DOHH2 (cell line): ENCODE results near the gene SCAP.

Source experiments
- H3F3A ChIP-seq: fragments of 200-600 bp; sonication (generic), shearing (Covaris generic); 2 replicates; pipeline ENCODE4 v1.6.0; 2016; ENCODE audit warnings: antibody characterized with exemption, mild to moderate bottlenecking; ENCODE audit not compliant: control insufficient read depth, insufficient read depth
- H3K27ac ChIP-seq: fragments of 200-600 bp; sonication (generic); 2 replicates; pipeline ENCODE4 v1.5.1; 2014; ENCODE audit warnings: low read depth, mild to moderate bottlenecking, low read length, moderate library complexity
- H3K27me3 ChIP-seq: fragments of 200-600 bp; sonication (generic); 2 replicates; pipeline ENCODE4 v1.6.1; 2014; ENCODE audit warnings: mild to moderate bottlenecking, low read length, mixed read lengths; ENCODE audit not compliant: control insufficient read depth
- H3K36me3 ChIP-seq: fragments of 200-600 bp; sonication (generic); 2 replicates; pipeline ENCODE4 v1.6.1; 2014; ENCODE audit warnings: mild to moderate bottlenecking, low read length, moderate library complexity, mixed read lengths; ENCODE audit not compliant: control insufficient read depth
- H3K4me1 ChIP-seq: fragments of 200-600 bp; sonication (generic); 2 replicates; pipeline ENCODE4 v1.6.1; 2014; ENCODE audit warnings: mild to moderate bottlenecking, low read length, mixed read lengths; ENCODE audit not compliant: control insufficient read depth
- H3K4me2 ChIP-seq: fragments of 200-600 bp; sonication (generic); 2 replicates; pipeline ENCODE4 v1.6.0; 2014; ENCODE audit warnings: mild to moderate bottlenecking, low read length, moderate library complexity
- H3K4me3 ChIP-seq: fragments of 200-600 bp; sonication (generic); 2 replicates; pipeline ENCODE4 v1.5.1; 2014; ENCODE audit warnings: mild to moderate bottlenecking, low read length, mixed read lengths
- H3K79me2 ChIP-seq: fragments of 200-600 bp; sonication (generic); 2 replicates; pipeline ENCODE4 v1.6.1; 2014; ENCODE audit warnings: mild to moderate bottlenecking, low read length, mixed read lengths; ENCODE audit not compliant: control insufficient read depth
- H3K9me2 ChIP-seq: fragments of 200-600 bp; sonication (generic); replicated peaks from 2 replicates; pipeline ENCODE4 v1.6.1; 2014; ENCODE audit warnings: mild to moderate bottlenecking, low read length, mixed read lengths; ENCODE audit not compliant: control insufficient read depth
- H3K9me3 ChIP-seq: fragments of 200-600 bp; sonication (generic); 2 replicates; pipeline ENCODE4 v1.6.1; 2014; ENCODE audit warnings: antibody characterized with exemption, low read length, mixed read lengths; ENCODE audit not compliant: control insufficient read depth, insufficient read depth
- H4K20me1 ChIP-seq: fragments of 200-600 bp; sonication (generic); 2 replicates; pipeline ENCODE4 v1.6.0; 2014; ENCODE audit warnings: low read depth, mild to moderate bottlenecking, antibody characterized with exemption, low read length, moderate library complexity; ENCODE audit not compliant: control insufficient read depth, insufficient read depth
- CTCF ChIP-seq: fragments of 200-600 bp; sonication (generic); IDR thresholded peaks from one replicate; pipeline ENCODE4 v1.5.1; 2014; ENCODE audit warnings: antibody characterized with exemption, mild to moderate bottlenecking, low read depth, low read length; ENCODE audit not compliant: poor library complexity, severe bottlenecking
- EZH2phosphoT487 ChIP-seq: fragments of 200-600 bp; sonication (generic); IDR thresholded peaks from 2 replicates; pipeline ENCODE4 v1.6.1; 2017; ENCODE audit warnings: borderline replicate concordance, mild to moderate bottlenecking, antibody characterized with exemption, low read length, moderate library complexity, mixed read lengths

SCAP gene

GRCh38 chr3:47410417-47410720, 65.4 kb downstream of the SCAP start:
- Histone ChIP-seq H4K20me1 (no peaks in the 10 kb centered on the region), H3K9me2 (no peaks in the 10 kb centered on the region), H3K4me1 (no peaks in the 10 kb centered on the region), H3K27ac (no peak overlapping the region), H3K9me3 (no peaks in the 10 kb centered on the region), H3F3A (no peaks in the 10 kb centered on the region), H3K36me3 (peaks cover 70% of the 10 kb centered on the region), H3K79me2 (no peaks in the 10 kb centered on the region), H3K4me2 (no peak overlapping the region), H3K27me3 (no peaks in the 10 kb centered on the region), H3K4me3 (no peak overlapping the region)
- no peak for TF ChIP-seq EZH2phosphoT487
- no peak for TF ChIP-seq CTCF

- no peak overlapping the region for H3K27ac ChIP-seq
- H3K9me2 ChIP-seq = no peaks in the 10 kb centered on the region
- no peaks in the 10 kb centered on the region for H3F3A ChIP-seq
- no peak overlapping the region for H3K4me2 ChIP-seq
- TF ChIP-seq EZH2phosphoT487 = no peak
- no peak for TF ChIP-seq CTCF
- H3K79me2 ChIP-seq = no peaks in the 10 kb centered on the region
- H3K4me3 ChIP-seq = no peak overlapping the region
- H4K20me1 ChIP-seq = no peaks in the 10 kb centered on the region
- no peaks in the 10 kb centered on the region for H3K9me3 ChIP-seq
- H3K4me1 ChIP-seq = no peaks in the 10 kb centered on the region
- peaks cover 65% of the 10 kb centered on the region for H3K36me3 ChIP-seq
- no peaks in the 10 kb centered on the region for H3K27me3 ChIP-seq
Measured at GRCh38 chr3:47409688-47410416, 65.9 kb downstream of the SCAP start.

- Histone ChIP-seq H4K20me1 (no peaks in the 10 kb centered on the region), H3K27me3 (no peaks in the 10 kb centered on the region), H3K4me3 (no peak overlapping the region), H3K79me2 (no peaks in the 10 kb centered on the region), H3K36me3 (peaks cover 59% of the 10 kb centered on the region), H3K27ac (no peak overlapping the region), H3F3A (no peaks in the 10 kb centered on the region), H3K4me1 (no peaks in the 10 kb centered on the region), H3K9me3 (no peaks in the 10 kb centered on the region), H3K9me2 (no peaks in the 10 kb centered on the region), H3K4me2 (no peak overlapping the region)
- TF ChIP-seq EZH2phosphoT487 (no peak), CTCF (no peak)
Measured at GRCh38 chr3:47409284-47409683, 66.5 kb downstream of the SCAP start.
